Pons (tissue), 1 donor: Measurements from ENCODE around the gene NUP210L.

Source experiments
- DNase-seq: peaks from one replicate; pipeline ENCODE4 v3.0.0-alpha.2; 2016; ENCODE audit warnings: low spot score

The NUP210L gene

GRCh38 chr1:153944005-153944826 is 210.7 kb downstream of the NUP210L start:
- no peak for DNase-seq

GRCh38 chr1:153942766-153943549 is 211.9 kb downstream of the NUP210L start:
- DNase-seq: no peak
